ENCODE data around the gene LPAR2.

LPAR2 gene

DNA sequence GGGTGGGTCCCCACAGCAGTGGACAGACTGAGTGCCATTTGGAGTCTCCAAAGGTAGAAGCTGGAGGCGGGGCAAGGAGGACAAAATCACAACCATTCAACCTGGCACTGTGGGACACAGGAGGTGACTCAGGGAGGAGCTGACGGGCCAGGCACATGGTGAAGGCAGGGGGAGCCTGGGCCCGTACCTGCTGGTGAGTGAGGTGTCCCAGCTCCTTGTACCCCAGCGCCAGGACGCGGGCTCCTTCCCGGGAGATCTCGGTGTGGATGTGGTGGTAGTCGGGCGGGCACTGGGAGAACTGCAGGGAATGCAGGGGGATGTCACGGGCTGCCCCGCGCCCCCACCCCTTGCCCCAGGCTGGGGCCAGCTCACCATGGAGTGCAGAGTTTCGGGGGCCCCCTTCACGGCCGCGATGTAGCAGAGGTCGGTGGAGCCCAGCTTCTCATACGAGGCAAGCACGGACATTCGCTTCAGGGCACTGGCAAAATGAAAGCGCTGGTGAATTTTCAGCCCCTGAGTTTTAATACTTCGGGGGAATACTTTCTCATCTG is 25.7 kb upstream of the LPAR2 start:
- no peak for DNase-seq (ENCODE audit: low read depth in 2 of 2)

DNA sequence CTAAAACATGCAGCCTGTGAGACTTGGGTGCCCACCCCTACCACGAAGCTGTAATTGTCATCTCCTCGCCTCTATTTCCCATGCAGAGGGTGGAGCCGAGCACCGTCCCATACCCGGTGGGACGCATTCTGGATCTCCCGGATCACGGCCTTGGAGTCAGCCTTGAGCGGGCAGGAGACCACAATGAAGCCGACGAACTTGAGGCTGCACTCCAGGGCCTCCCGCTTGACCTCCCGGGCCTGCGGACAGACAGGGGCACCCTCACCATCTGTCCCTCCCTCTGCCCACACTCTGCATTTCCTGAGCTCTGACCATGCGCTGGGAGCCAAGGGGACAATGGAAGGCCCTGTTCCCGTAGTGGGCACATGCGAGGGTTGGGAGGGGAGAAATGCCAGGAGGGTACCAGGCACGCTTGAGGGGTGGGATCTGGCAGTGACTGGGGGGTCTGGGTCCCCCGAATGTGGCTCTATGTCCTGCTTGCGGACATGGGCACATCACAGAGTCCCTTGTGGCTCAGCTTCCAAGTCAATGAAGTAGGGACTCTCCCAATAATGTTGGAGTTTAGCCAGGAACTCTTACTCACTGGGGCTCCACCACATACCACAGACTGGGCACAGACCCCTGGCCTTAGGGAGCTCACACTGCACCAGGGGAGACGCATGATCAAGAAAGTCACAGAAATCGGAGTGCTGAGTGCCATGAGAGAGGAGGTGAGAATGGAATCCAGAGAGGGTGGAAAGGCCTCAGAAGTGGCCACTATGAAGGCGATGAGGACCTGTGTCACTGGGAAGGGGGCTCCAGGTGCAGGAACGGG is 24.7 kb upstream of the LPAR2 start:
- no peak for DNase-seq (ENCODE audit: low read depth in 2 of 2)

DNA sequence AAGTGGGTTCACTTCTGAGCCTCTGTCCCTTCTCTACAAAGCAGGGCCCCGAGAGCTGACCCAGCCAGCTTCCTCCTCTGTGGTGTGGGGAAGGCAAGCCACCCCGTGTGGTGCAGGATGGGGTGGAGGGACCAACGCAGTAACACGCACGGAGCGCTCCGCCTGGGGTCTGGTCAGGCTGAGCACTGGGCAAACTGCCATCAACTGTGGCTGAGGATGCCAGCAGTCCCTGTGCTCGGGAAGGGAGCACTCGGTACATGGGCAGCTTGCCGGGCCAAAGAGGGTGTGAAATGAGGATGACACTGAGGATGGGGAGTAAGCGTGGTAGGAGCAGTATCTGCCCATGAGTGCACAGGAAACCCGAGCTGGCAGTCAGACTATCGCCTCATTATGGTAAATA is 23.1 kb upstream of the LPAR2 start:
- no peak for DNase-seq (ENCODE audit: low read depth in 2 of 2)

DNA sequence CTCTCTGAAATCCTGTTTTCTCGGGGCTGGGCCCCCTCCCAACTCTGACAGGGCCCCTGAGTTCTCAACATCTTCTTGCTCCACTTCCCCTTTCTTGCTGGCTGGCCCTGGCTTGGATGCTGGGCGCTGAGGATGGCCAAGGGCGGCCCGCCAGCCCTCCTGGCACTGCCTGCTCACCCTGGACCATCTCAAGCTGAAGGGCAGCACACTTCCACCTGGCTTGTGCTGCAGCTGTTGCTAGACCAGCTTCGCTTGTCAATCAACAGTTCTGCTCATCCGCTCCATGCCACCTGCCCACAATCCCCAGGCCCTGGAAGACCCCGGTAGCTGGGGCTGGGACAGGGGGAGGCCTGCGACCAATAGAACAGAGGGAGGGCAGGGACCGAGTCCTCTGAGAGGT is 22.3 kb upstream of the LPAR2 start:
- no peak for DNase-seq (ENCODE audit: low read depth in 2 of 2)

DNA sequence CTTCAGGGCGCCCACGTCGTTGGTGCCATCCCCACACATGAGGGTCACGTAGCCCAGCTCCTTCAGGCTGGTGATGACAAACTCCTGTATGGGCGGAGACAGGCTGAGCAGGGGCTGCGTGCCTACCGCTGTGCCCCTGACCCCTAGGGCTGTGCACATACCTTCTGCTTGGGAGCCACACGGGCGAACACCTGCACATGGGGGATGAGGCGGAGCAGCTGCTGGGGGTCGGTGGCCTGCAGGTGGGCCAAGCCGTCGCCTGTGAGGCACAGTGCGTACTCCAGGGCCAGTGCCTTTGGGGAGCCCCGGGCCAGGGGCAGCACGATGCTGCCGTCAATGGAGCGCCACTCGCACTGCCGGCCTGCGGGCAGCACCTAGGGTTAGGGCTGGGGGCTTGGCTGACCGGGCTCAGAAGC is 21.6 kb upstream of the LPAR2 start:
- no peak for DNase-seq (ENCODE audit: low read depth in 2 of 2)

DNA sequence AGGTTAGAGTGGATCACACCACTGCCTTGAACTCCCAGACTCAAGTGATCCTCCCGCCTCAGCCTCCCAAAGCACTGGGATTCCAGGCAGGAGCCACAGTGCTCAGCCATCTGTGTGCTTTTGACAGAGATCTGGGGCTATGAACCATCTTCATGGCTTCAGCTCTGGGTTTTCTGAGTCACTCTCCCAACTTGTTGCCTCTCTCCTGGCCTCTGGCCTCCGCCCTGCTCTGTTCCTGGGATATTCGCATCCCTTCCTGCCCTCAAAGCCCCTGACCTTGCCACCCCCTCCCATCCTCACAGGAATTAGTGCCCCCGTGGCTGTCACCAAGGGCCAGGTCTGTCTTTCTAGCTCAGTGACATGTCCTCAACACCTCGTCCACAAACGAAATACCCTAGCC is 21.1 kb upstream of the LPAR2 start:
- DNase-seq (ENCODE audit: low read depth in 2 of 2) = no peak

DNA sequence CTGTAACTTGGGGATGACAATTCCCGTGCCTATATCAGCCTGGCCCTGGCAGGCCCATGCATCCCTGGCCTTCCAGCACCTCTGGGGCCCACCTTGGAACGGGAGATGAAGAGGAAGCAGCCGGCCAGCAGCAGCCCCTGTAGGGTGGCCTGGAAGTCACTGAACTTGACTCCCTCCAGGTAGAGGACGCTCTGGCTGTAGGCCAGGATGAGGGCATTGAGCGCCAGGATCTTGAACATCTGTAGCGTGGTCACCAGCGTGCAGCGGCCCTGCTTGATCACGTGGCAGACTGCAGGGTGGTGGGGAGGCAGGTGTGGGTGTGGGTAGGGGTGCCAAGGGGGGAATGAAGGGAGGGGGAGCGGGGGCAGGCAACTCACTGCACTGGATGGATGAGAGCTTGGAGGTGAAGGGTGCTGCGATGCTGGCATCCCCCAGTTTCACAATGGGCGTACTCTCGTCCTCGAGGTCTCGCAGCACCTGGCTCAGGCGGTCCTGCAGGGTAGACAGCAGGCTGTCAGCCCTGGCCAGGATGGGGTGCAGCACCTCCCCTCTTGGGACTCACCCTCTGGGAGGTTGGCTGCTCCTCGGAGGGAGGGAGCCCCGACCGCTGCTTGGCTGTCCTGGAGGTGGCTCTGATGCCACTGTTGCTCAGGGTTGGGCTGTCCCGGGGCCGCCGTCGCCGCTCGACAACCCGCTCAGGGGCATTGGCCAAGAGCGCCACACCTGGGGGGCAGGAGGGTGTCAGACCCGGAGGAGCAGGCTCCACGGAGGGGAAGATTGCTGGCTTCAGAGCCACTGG is 19.2 kb upstream of the LPAR2 start:
- DNase-seq (ENCODE audit: low read depth in 2 of 2) = no peak

DNA sequence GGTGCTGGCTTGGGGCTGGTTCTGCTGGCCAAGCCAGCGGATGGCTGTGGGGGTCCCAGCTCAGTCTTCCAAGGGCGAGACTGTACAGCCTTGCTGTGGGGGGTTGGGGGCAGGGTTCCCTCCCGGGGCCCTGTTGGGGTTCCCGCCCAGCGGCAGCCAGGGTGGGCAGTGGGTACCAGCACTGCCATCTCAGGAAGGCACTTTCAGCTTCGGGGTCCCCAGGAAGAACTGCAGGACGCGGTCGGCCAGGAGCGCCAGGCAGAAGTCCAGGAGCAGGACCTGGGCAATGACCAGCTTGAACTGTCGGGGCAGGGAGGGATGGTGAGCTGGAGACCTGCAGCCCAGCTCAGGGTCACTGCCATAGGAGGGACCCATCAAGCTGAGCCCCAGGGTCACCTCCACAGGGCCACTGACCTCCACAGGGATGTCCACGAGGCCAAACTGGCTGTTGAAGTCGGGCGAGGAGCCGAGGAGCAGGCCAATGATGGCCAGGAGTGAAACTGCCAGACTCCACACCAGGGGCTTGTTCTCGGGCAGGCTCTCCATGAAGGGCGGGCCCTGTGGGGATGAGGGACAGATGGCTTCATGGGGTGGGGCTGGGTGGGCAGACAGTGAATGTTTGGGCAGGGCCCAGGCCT is 17.3 kb upstream of the LPAR2 start:
- no peak for DNase-seq (ENCODE audit: low read depth in 2 of 2)

DNA sequence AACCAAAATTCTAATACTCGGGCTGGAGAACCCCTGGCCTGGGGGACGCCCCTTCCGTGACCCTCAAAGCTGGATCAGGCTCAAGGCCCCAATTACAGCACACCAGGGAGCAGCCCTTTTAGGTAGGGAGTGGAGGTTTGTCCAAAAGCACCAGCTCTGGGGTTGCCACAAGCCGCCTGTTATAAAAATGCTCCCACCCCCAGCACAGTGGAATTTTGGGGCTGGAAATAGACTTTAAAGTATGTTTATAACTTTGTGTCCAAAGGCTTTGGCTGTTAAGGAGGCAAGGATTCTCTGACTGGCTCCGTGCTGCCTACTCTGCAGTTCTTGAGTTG is 16.0 kb upstream of the LPAR2 start:
- no peak for DNase-seq (ENCODE audit: low read depth in 2 of 2)

DNA sequence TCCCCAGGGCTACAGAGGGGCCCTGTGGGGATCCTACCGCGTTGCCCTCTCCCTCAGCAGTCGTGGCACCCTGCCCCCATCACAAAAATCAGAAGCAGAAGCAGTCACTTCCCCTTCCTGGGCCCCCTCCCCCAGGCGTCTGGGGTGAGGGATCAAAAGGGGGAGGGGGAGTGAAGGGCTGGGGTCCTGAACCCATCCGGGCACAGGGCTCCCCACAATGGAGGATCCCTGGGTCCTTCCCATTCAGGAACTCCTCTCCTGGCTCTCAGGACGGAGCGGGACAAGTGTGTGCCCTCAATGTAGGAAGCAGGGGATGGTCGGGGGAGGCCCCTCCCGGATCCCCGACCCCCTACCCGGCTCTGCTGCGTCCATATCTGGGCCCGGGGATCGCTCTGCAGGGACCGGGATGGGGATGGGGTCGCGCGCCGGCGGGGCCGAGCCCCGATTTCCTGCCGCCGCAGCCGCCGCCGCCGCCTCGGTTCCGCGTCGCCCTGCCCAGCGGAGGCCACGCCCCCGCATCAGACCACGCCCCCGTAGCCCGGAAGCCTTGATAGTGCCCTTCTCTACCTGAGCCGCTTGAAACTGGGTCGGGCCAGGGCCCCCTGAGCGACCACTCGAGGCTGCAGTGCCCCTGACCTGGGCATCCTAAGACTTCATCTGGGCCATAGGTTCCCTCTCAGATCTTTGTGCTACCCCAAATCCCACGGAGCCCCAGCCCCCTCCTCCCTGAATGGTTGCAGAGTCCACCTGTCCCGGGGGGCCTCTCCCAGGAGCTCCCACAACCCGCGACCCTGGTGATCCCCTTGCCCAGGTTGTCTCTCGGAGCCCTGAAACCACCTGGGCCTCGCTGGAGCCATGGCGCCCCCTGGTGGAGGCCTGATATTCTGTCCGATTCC is 15.4 kb upstream of the LPAR2 start, which contains the start of gene GMIP:
GMIP (minus strand) TSS at position 500 of the 896 bp plus-strand sequence; CDS start at position 372, 128 bp downstream.
- peak; percentile 83 to 86 for DNase-seq (ENCODE audit: low read depth in 2 of 2)

DNA sequence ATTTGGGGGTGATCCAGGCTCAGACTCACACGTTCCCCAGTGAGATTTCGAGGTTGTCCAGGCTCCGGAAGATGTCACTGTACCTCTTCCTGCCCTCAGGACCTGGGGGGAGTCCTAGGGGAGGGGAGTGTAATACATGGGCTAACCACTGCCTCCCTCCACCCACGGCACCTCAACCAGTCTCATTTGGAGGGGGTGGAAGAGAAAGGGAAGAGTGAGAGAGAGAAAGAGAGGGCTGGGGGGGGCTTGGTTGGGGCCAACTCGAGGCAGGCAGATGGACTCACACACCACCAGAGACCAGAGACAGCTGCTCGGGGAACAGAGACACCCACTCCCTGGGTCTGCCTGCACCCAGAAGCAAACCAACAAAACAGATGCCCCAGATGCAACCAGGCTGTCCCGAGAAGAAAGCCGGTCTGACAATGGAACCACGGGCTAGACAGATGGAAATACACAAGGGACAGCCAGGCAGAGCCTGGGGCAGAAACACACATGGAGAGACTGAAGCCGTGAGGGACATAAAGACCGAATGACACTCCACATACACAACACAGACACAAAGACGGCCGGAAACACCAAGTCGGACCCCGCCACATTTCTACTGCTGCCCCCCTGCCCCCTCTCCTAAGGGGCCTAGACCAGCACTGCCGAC is 14.6 kb upstream of the LPAR2 start:
- no peak for DNase-seq (ENCODE audit: low read depth in 2 of 2)

DNA sequence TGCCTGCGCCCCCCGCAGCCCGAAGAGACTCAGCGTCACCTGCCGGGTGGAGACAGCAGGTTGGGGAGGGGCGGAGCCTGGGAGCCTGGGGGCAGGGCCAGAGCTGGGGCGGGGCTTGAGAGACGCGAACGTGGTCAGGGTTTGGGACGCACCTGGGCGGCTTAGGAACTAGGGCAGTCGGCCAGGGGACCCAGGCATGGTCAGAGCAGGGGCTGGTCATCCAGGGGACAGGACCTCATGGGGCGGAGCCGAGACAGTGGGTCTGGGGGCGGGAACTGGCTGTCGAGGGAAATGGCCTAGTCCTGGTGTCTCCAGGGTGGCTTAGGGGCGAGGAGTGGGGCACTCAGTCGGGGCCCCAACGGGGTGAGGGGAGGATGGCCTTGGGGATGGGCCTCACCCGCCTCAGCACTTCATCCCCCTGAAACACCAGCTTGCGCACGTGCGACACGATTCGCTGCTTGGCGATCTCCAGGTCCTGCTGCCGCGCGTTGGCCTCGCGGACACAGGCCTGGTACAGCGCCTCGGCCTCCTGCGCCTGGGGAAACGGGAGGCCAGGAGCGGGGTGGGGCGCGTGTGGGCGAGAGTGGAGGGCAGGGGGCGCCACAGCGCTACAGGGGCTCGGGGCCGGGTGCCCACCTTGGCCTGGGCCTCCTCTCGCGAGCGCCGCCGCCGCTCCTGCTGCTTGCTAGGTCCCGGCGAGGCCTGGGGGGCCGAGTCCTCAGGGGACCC is 9.7 kb upstream of the LPAR2 start:
- no peak for DNase-seq (ENCODE audit: low read depth in 2 of 2)

DNA sequence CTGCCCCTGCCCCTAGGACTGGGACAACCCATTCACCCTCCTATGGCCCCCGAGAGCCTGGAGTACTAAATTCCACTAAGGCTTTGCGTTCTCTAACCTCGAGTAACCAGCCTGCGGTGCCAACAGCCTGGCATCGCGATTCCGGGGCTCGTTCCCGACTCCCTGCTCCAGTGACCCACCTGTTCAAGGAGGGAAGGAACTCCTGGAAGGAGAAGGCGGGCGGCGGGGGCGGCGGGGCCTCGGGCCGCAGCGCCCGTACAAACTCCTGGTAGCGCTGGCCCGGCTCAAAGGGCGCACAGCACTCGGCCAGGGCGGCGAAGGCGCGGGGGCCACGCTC is 9.1 kb upstream of the LPAR2 start:
- DNase-seq (ENCODE audit: low read depth in 2 of 2) = no peak

DNA sequence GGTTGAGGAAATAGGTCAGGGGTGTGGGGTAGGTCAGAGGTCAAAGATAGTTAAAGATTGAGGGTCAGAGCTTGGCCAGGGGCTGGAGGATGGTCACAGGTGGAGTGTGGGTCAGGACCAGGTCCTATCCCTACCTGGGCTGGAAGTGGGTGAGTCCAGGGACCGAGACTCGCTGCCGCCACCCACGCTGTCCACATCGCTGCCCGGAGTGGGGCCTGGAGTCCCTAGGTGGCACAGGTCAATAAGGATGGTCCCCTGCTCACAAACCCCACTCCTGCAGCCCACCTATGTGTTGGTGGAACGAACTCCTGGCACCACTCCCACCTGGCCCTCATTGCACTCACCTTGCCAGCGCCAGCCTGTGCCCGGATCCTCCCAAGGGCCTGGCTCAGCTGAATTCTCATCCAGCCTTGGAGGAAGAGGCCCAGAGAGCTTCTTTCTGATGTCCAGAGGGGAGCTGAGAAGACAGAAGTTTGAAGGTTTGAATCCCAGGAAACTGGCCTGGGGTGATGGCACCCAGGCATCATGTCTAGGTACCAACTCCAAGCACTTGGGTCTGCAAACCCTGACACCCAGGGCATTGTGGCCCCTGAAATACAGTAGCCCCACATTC is 8.7 kb upstream of the LPAR2 start:
- no peak for DNase-seq (ENCODE audit: low read depth in 2 of 2)

DNA sequence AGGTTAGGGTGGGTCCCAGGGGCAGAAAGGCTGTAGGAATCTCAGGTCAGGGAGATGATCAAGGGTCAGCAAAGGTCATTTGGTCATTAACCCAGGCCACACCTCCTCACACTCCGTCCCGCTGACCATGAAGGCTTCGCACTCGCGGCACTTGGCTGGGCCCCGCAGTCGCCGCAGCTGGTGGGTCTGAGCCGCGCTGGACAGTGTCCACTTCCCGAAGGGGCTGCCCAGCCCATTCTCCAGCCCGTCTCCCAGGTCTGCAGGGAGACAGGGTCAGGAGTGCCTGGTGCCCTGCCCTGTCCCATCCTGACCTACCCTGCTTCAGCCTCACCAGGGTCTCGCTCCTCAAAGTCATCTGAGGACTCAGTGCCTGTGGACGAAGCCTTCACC is 7.3 kb upstream of the LPAR2 start:
- no peak for DNase-seq (ENCODE audit: low read depth in 2 of 2)

DNA sequence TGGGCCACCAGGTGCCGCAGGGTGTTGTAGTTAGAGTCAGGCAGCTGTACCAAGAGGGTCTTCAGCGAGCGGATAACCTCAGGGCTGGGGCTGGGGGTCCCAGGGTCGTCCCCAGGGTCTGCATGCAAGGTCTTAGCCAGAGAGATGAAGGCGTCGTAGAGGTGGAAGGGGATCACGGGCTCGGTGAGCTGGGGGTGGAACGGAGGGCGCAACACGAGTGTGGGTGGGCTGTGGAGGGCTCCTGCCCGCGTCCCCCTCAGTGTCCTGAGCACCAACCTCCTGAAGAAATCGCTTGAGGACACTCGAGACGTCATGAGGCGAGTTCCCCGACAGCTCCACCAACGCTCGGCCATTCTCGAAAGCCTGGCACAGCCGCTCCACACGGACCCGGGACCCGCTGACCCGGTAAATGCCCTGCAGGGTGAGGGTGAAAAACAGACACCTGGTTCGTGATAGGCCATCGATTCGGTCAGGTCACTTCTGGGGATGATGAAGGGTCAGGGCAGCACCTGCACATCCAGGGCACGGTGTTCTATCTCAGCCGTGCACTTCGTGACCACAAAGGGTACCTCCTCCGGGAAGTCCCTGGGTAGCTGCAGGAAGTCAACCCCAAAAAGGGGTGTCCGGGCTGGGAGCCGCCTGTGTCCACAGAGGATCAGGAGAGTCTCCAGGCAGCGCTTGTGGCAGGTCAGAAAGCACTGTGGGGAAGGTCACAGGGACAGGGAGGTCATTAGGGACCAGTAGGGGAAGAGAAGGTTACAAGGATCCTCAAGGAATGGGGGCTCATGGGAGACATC is 6.7 kb upstream of the LPAR2 start:
- DNase-seq (ENCODE audit: low read depth in 2 of 2) = no peak

DNA sequence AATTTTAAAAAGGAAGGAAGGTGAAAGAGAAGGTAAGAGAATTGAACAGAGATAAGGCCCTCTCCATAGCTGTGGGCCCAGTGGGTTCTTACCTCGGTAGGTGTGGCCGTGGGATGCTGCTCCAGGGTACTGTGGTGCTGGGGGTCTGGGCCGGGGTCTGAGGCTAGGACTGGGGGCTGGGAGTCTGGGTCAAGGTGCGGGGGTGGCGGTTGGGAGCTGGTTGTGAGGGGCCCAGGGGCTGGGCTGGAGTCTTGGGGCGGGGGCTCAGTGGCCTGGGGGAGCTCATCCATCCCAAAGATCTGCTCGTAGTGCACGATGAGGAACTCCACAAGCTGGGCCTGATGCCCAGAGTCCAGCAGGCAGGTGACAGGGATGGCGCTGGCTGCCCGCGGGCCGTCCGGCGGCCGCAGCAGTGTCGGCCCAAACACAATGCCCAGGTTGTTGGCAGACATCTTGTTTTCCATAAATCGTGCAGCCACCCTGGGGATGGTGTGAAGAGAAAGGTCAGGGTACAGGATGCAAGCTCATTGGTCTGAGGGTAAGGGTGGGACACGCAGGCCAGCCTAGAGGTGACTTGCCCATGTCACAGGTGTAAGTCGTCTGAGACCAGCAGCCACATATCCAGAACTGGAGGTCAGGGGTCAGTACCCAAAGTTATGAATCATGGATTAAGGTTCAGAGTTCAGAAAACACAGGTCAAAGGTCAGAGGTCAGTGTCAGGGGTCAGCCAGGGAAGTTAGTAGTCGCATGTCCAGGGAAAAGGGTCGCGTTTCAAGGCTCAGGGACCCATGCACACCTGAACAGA is 5.9 kb upstream of the LPAR2 start:
- no peak for DNase-seq (ENCODE audit: low read depth in 2 of 2)

DNA sequence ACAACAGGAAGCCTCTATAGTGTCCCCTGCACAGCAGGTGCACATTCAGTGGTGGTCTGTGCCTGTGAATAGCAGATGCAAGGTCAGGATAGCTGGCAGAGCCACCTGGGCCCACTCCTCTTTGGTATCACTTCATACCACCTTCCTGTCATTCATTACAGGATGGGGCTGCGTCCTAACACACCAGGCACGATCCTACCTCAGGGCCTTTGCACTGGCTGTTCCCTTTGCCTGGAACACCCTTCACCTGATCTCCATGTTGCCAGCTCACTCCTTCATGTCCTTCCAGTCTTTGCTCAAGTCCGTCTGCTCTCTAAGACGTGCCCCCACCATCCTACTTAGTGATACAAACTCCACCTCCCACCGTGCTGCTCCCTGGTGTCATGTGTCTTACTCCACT is 4.6 kb upstream of the LPAR2 start:
- no peak for DNase-seq (ENCODE audit: low read depth in 2 of 2)

Measured in stimulated activated CD8-positive, alpha-beta memory T cell treated with anti-CD3 and anti-CD28 coated beads, Interleukin-2, amount 100 ng/mL, for 1 hour (primary cell).